Measurements from ENCODE around the gene TCTN2. TPM values are rescaled to one million over a fixed set of nuclear protein-coding genes. Genes with fewer than 3 reads are reported as not detected.

The TCTN2 gene
- total and polyA plus RNA-seq, 2 experiments from 2014 or later: 2.7 to 6.0 TPM

DNA sequence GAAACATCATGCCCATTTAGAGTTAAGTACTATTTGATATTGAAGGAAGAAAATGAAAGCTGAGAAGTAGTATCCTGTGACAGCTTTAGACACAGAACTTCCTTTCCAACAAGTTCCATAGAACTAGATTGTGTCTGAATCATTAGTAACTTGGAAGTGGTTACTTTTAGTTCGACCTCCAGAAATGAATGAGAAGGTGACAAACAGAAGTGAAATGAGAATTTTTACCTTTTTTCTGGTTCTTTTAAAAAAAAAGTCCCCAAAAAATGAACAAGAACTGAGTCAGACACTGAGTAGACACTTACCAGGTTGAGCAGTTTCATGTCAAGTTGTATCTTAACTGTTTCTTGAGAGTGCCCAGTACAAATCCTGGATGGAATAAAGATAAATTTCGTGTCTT is 44.3 kb downstream of the TCTN2 start:
- Mint-ChIP-seq H3K27me3 (ENCODE audit: insufficient read depth, low read depth, poor library complexity) (peaks cover 19% of the 10 kb centered on the region), H3K4me1 (peaks cover 15% of the 10 kb centered on the region), H3K36me3 (ENCODE audit: low read depth) (peaks cover 15% of the 10 kb centered on the region), H3K9me3 (no peaks in the 10 kb centered on the region; the same call in 2 of the 3 replicates), H3K27ac (no peak overlapping the region), H3K4me3 (no peak overlapping the region)
- H3K4me3 ChIP-seq: no peak overlapping the region
- peaks cover 66% of the 10 kb centered on the region for H3K79me2 ChIP-seq (replicated peaks; ENCODE audit: insufficient read depth)
- H3K4me2 ChIP-seq: no peak overlapping the region
- H3K27ac ChIP-seq (ENCODE audit: low read depth): no peak overlapping the region
- peaks cover 25% of the 10 kb centered on the region for H4K20me1 ChIP-seq (replicated peaks; ENCODE audit: insufficient read depth)
- no peaks in the 10 kb centered on the region for H3K27me3 ChIP-seq (ENCODE audit: insufficient read depth)
- no peak for ATAC-seq
- H3F3A ChIP-seq (replicated peaks; ENCODE audit: low read depth): no peaks in the 10 kb centered on the region
- no peak overlapping the region for H2AFZ ChIP-seq
- peaks cover 15% of the 10 kb centered on the region for H3K4me1 ChIP-seq (ENCODE audit: insufficient read depth)
- no peaks in the 10 kb centered on the region for H3K9me2 ChIP-seq (ENCODE audit: insufficient read depth)
- no peak for DNase-seq (ENCODE audit: low spot score)
- peaks cover 13% of the 10 kb centered on the region for H3K36me3 ChIP-seq (ENCODE audit: insufficient read depth)
- no peak for TF ChIP-seq ZNF114 (CRISPR knock-in tag; IDR thresholded peaks at IDR 0.05)
- TF ChIP-seq CREB1 (CRISPR knock-in tag; IDR thresholded peaks at IDR 0.05; ENCODE audit: low read depth): no peak
- TF ChIP-seq EZH2 (IDR thresholded peaks at IDR 0.05; ENCODE audit: low read depth, unreplicated experiment): no peak
- TF ChIP-seq, protein P1, sequence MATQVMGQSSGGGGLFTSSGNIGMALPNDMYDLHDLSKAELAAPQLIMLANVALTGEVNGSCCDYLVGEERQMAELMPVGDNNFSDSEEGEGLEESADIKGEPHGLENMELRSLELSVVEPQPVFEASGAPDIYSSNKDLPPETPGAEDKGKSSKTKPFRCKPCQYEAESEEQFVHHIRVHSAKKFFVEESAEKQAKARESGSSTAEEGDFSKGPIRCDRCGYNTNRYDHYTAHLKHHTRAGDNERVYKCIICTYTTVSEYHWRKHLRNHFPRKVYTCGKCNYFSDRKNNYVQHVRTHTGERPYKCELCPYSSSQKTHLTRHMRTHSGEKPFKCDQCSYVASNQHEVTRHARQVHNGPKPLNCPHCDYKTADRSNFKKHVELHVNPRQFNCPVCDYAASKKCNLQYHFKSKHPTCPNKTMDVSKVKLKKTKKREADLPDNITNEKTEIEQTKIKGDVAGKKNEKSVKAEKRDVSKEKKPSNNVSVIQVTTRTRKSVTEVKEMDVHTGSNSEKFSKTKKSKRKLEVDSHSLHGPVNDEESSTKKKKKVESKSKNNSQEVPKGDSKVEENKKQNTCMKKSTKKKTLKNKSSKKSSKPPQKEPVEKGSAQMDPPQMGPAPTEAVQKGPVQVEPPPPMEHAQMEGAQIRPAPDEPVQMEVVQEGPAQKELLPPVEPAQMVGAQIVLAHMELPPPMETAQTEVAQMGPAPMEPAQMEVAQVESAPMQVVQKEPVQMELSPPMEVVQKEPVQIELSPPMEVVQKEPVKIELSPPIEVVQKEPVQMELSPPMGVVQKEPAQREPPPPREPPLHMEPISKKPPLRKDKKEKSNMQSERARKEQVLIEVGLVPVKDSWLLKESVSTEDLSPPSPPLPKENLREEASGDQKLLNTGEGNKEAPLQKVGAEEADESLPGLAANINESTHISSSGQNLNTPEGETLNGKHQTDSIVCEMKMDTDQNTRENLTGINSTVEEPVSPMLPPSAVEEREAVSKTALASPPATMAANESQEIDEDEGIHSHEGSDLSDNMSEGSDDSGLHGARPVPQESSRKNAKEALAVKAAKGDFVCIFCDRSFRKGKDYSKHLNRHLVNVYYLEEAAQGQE (IDR thresholded peaks at IDR 0.05; ENCODE audit: unreplicated experiment): no peak
- no peak for TF ChIP-seq ZNF331 (CRISPR knock-in tag; IDR thresholded peaks at IDR 0.05; ENCODE audit: low read depth)
- no peak for TF ChIP-seq POLR2AphosphoS5 (IDR thresholded peaks at IDR 0.05; ENCODE audit: low read depth)
- TF ChIP-seq, protein P2, sequence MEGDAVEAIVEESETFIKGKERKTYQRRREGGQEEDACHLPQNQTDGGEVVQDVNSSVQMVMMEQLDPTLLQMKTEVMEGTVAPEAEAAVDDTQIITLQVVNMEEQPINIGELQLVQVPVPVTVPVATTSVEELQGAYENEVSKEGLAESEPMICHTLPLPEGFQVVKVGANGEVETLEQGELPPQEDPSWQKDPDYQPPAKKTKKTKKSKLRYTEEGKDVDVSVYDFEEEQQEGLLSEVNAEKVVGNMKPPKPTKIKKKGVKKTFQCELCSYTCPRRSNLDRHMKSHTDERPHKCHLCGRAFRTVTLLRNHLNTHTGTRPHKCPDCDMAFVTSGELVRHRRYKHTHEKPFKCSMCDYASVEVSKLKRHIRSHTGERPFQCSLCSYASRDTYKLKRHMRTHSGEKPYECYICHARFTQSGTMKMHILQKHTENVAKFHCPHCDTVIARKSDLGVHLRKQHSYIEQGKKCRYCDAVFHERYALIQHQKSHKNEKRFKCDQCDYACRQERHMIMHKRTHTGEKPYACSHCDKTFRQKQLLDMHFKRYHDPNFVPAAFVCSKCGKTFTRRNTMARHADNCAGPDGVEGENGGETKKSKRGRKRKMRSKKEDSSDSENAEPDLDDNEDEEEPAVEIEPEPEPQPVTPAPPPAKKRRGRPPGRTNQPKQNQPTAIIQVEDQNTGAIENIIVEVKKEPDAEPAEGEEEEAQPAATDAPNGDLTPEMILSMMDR (conservative IDR thresholded peaks at IDR 0.05; ENCODE audit: low read depth in 2 of 2): no peak
- no peak for TF ChIP-seq STAT1 (IDR thresholded peaks at IDR 0.05; ENCODE audit: unreplicated experiment)

DNA sequence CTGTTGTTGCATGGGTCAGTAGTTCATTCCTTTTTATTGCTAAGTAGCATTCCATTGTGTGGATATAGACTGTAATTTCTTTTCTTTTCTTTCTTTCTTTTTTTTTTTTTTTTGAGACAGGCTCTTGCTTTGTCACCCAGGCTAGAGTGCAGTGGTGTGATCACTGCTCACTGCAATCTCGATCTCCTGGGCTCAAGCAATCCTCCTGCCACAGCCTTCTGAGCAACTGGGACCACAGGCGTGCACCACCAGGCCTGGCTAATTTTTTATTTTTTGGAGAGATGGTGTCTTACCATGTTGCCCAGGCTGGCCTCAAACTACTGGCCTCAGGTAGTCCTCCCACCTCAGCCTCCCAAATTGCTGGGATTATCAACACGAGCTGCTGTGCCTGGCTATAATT is 46.4 kb downstream of the TCTN2 start:
- DNase-seq (ENCODE audit: low spot score) (no peak), ATAC-seq (no peak)
- Mint-ChIP-seq H3K27me3 (ENCODE audit: insufficient read depth, low read depth, poor library complexity) (peaks cover 7% of the 10 kb centered on the region), H3K4me1 (peaks cover 15% of the 10 kb centered on the region), H3K36me3 (ENCODE audit: low read depth) (peaks cover 27% of the 10 kb centered on the region), H3K27ac (0 out of 2 replicates have a peak overlapping the region, but pooled peaks have one; percentile 27), H3K4me3 (no peak overlapping the region), H3K9me3 (no peaks in the 10 kb centered on the region; the same call in 2 of the 3 replicates)
- peaks cover 15% of the 10 kb centered on the region for H3K4me1 ChIP-seq (ENCODE audit: insufficient read depth)
- no peak overlapping the region for H2AFZ ChIP-seq
- no peaks in the 10 kb centered on the region for H3K9me2 ChIP-seq (ENCODE audit: insufficient read depth)
- no peak overlapping the region for H3K4me2 ChIP-seq
- H3K27me3 ChIP-seq (ENCODE audit: insufficient read depth): no peaks in the 10 kb centered on the region
- H3K79me2 ChIP-seq (replicated peaks; ENCODE audit: insufficient read depth): peaks cover 66% of the 10 kb centered on the region
- no peak overlapping the region for H3K4me3 ChIP-seq
- peaks cover 29% of the 10 kb centered on the region for H4K20me1 ChIP-seq (replicated peaks; ENCODE audit: insufficient read depth)
- H3F3A ChIP-seq (replicated peaks; ENCODE audit: low read depth): no peaks in the 10 kb centered on the region
- H3K36me3 ChIP-seq (ENCODE audit: insufficient read depth): peaks cover 26% of the 10 kb centered on the region
- H3K27ac ChIP-seq (ENCODE audit: low read depth): no peak overlapping the region
- TF ChIP-seq EZH2 (IDR thresholded peaks at IDR 0.05; ENCODE audit: low read depth, unreplicated experiment) (no peak), POLR2AphosphoS5 (IDR thresholded peaks at IDR 0.05; ENCODE audit: low read depth) (no peak), EZH2phosphoT487 (IDR thresholded peaks at IDR 0.05; ENCODE audit: unreplicated experiment) (no peak), ZNF331 (CRISPR knock-in tag; IDR thresholded peaks at IDR 0.05; ENCODE audit: low read depth) (no peak), NANOG (IDR thresholded peaks at IDR 0.05; ENCODE audit: borderline replicate concordance) (no peak)
- TF ChIP-seq, protein P3, sequence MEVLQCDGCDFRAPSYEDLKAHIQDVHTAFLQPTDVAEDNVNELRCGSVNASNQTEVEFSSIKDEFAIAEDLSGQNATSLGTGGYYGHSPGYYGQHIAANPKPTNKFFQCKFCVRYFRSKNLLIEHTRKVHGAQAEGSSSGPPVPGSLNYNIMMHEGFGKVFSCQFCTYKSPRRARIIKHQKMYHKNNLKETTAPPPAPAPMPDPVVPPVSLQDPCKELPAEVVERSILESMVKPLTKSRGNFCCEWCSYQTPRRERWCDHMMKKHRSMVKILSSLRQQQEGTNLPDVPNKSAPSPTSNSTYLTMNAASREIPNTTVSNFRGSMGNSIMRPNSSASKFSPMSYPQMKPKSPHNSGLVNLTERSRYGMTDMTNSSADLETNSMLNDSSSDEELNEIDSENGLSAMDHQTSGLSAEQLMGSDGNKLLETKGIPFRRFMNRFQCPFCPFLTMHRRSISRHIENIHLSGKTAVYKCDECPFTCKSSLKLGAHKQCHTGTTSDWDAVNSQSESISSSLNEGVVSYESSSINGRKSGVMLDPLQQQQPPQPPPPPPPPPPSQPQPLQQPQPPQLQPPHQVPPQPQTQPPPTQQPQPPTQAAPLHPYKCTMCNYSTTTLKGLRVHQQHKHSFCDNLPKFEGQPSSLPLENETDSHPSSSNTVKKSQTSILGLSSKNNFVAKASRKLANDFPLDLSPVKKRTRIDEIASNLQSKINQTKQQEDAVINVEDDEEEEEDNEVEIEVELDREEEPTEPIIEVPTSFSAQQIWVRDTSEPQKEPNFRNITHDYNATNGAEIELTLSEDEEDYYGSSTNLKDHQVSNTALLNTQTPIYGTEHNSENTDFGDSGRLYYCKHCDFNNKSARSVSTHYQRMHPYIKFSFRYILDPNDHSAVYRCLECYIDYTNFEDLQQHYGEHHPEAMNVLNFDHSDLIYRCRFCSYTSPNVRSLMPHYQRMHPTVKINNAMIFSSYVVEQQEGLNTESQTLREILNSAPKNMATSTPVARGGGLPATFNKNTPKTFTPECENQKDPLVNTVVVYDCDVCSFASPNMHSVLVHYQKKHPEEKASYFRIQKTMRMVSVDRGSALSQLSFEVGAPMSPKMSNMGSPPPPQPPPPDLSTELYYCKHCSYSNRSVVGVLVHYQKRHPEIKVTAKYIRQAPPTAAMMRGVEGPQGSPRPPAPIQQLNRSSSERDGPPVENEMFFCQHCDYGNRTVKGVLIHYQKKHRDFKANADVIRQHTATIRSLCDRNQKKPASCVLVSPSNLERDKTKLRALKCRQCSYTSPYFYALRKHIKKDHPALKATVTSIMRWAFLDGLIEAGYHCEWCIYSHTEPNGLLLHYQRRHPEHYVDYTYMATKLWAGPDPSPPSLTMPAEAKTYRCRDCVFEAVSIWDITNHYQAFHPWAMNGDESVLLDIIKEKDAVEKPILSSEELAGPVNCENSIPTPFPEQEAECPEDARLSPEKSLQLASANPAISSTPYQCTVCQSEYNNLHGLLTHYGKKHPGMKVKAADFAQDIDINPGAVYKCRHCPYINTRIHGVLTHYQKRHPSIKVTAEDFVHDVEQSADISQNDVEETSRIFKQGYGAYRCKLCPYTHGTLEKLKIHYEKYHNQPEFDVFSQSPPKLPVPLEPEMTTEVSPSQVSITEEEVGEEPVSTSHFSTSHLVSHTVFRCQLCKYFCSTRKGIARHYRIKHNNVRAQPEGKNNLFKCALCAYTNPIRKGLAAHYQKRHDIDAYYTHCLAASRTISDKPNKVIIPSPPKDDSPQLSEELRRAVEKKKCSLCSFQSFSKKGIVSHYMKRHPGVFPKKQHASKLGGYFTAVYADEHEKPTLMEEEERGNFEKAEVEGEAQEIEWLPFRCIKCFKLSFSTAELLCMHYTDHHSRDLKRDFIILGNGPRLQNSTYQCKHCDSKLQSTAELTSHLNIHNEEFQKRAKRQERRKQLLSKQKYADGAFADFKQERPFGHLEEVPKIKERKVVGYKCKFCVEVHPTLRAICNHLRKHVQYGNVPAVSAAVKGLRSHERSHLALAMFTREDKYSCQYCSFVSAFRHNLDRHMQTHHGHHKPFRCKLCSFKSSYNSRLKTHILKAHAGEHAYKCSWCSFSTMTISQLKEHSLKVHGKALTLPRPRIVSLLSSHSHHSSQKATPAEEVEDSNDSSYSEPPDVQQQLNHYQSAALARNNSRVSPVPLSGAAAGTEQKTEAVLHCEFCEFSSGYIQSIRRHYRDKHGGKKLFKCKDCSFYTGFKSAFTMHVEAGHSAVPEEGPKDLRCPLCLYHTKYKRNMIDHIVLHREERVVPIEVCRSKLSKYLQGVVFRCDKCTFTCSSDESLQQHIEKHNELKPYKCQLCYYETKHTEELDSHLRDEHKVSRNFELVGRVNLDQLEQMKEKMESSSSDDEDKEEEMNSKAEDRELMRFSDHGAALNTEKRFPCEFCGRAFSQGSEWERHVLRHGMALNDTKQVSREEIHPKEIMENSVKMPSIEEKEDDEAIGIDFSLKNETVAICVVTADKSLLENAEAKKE (CRISPR knock-in tag; IDR thresholded peaks at IDR 0.05): no peak

All from GM23338 (cell line).